Measurements from ENCODE around the gene MAG.

- no peak for TF ChIP-seq CTCF (IDR thresholded peaks at IDR 0.05)
- no peak for TF ChIP-seq POLR2A (IDR thresholded peaks at IDR 0.05)
Measured at GRCh38 chr19:35350591-35350990, 58.6 kb downstream of the MAG start.
